Testis (tissue), 3 donors: ENCODE results near the gene SPSB1. TPM values are rescaled to one million over a fixed set of nuclear protein-coding genes. Genes with fewer than 3 reads are reported as not detected.

Source experiments
- DNase-seq: peaks from one replicate; pipeline ENCODE4 v3.0.0-alpha.2; 2019
- H3K27ac ChIP-seq, 2 donors: fragments of 200-600 bp; sonication (generic); one replicate each; pipeline ENCODE4 v1.5.1; 2019
- H3K27me3 ChIP-seq: fragments of 200-600 bp; sonication (generic); one replicate; pipeline ENCODE4 v1.5.1; 2019
- H3K36me3 ChIP-seq: fragments of 200-600 bp; sonication (generic); one replicate; pipeline ENCODE4 v1.5.1; 2017; ENCODE audit warnings: low read depth; ENCODE audit errors: missing control alignments
- H3K4me1 ChIP-seq: fragments of 200-600 bp; sonication (generic); one replicate; pipeline ENCODE4 v1.5.1; 2019
- H3K4me3 ChIP-seq, 2 donors: fragments of 200-600 bp; sonication (generic); one replicate each; pipeline ENCODE4 v1.5.1; 2017 to 2019
- H3K9me3 ChIP-seq: fragments of 200-600 bp; sonication (generic); one replicate; pipeline ENCODE4 v1.5.1; 2017
- POLR2A ChIP-seq: fragments of 450-650 bp; IDR thresholded peaks from one replicate; pipeline ENCODE4 v1.6.1; 2017; ENCODE audit warnings: antibody characterized with exemption, mild to moderate bottlenecking, moderate library complexity
- WGBS, 2 donors: methylation state at CpG; one replicate each; pipeline ENCODE4 v1.1.5; 2018; 5-methylcytosine and 5-hydroxymethylcytosine counted together
- intact Hi-C: fragments of 100-400 bp; cut with DNase I; formaldehyde crosslinking; loops from one replicate; pipeline ENCODE4 v1.15.1; 2023; ENCODE audit warnings: low total_unique reads
- polyA plus RNA-seq: library from polyadenylated mRNA; stranded (reverse); fragments of 350-450 nt; fragmentation: Illumina TruSeq; extraction: RNeasy Lipid Tissue Mini Kit (QIAGEN cat#74804); gene quantifications from one replicate; pipeline ENCODE4 v1.2.3, GENCODE V29; 2014; ENCODE audit warnings: low read depth, low replicate concordance; ENCODE audit not compliant: insufficient read depth
- total RNA-seq, 2 donors: library from RNA; depleted of rRNA; stranded (reverse); fragments of >200 nt; gene quantifications; one replicate each; pipeline ENCODE4 v1.2.3, GENCODE V29; 2016
- TF ChIP-seq, protein P1 (sequence below), 3 experiments: fragments of 450-650 bp in 2 of 3; fragments of 200-600 bp in 1 of 3; sonication (generic) in 1 of 3; IDR thresholded peaks; one replicate each; pipeline ENCODE4 v1.5.1; 2016 to 2019; ENCODE audit warnings: antibody characterized with exemption in 3 of 3, mild to moderate bottlenecking in 2 of 3, moderate library complexity in 1 of 3

SPSB1 gene
- total and polyA plus RNA-seq, 3 donors from 2014 or later, result 19.8 to 37.9 (median 30.0) TPM

- Histone ChIP-seq H3K4me3 (no peak overlapping the region), H3K9me3 (no peaks in the 10 kb centered on the region), H3K27ac (no peak overlapping the region), H3K4me1 (peaks cover 18% of the 10 kb centered on the region), H3K36me3 (no peaks in the 10 kb centered on the region), H3K27me3 (no peaks in the 10 kb centered on the region)
- intact Hi-C loops, result loop anchor here (10.0 kb wide), 1 partner anchor 63 kb away; no protein-coding TSS in a partner anchor
- no peak for DNase-seq
- TF ChIP-seq, protein P1, sequence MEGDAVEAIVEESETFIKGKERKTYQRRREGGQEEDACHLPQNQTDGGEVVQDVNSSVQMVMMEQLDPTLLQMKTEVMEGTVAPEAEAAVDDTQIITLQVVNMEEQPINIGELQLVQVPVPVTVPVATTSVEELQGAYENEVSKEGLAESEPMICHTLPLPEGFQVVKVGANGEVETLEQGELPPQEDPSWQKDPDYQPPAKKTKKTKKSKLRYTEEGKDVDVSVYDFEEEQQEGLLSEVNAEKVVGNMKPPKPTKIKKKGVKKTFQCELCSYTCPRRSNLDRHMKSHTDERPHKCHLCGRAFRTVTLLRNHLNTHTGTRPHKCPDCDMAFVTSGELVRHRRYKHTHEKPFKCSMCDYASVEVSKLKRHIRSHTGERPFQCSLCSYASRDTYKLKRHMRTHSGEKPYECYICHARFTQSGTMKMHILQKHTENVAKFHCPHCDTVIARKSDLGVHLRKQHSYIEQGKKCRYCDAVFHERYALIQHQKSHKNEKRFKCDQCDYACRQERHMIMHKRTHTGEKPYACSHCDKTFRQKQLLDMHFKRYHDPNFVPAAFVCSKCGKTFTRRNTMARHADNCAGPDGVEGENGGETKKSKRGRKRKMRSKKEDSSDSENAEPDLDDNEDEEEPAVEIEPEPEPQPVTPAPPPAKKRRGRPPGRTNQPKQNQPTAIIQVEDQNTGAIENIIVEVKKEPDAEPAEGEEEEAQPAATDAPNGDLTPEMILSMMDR (IDR thresholded peaks at IDR 0.05), result no peak
- TF ChIP-seq POLR2A, result no peak
- 46 to 57% methylated on average over 9 of the region's 9 CpGs for WGBS, 2 donors
Observed at GRCh38 chr1:9311479-9311878, 18.8 kb downstream of the SPSB1 start.

DNA sequence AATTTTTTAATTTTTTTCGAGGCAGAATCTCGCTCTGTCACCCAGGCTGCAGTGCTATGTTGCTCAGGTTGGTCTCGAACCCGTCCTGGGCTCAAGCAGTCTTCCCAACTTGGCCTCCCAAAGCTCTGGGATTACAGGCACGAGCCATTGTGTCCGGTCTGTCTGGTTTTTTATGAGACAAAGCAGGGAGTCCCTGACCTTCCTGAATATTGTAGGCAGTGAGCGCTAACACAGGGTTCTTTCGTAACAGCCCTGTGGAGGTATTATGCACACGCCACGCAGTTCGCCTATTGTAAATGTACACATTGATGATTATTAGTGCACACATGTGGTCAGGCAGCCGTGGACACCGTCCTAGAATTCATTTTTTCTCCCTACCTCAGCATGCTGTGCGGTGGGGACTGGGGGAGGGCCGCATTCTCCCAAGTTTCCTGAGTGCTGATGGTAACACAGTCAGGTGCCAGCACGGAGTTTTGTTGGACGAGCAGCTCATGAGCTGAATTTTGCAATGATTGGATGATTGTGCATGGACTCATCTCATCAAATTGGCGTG is 19.6 kb downstream of the SPSB1 start:
- no peaks in the 10 kb centered on the region for H3K9me3 ChIP-seq
- H3K27ac ChIP-seq, result no peak overlapping the region
- WGBS, 2 donors, result 89 to 90% methylated on average over 18 of the region's 18 CpGs
- H3K36me3 ChIP-seq, result no peaks in the 10 kb centered on the region
- no peaks in the 10 kb centered on the region for H3K27me3 ChIP-seq
- H3K4me1 ChIP-seq, result peaks cover 18% of the 10 kb centered on the region
- TF ChIP-seq POLR2A, result no peak
- TF ChIP-seq, protein P1 (IDR thresholded peaks at IDR 0.05), result no peak
- no peak overlapping the region for H3K4me3 ChIP-seq
- no peak for DNase-seq
- intact Hi-C loops, result loop anchor here (10.0 kb wide), 1 partner anchor 63 kb away; no protein-coding TSS in a partner anchor

DNA sequence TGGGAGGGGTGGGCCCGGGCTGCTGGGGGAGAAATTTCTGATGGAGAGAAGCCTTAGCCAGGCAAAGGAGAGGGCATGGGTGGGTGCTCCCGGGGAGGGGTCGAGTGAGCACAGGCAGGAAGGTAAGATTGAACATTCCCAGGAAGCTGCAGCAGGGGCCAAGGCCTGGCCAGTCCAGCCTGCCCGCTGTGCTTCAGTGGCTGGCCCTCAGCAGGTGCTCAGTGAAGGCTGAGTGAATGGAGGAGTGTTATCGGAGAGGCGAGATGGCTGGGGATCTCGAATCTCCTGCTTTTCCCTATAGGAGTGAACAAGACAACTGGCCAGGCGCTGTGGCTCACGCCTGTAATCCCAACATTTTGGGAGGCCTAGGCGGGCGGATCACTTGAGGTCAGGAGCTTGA is 20.9 kb downstream of the SPSB1 start:
- intact Hi-C loops, result loop anchor here (10.0 kb wide), 1 partner anchor 61 kb away; no protein-coding TSS in a partner anchor
- TF ChIP-seq POLR2A, result no peak
- TF ChIP-seq, protein P1 (IDR thresholded peaks at IDR 0.05), result no peak
- 76 to 85% methylated on average over 9 to 11 of the region's 11 CpGs for WGBS, 2 donors
- no peak for DNase-seq
- Histone ChIP-seq H3K9me3 (no peaks in the 10 kb centered on the region), H3K36me3 (no peaks in the 10 kb centered on the region), H3K4me3 (no peak overlapping the region), H3K4me1 (peaks cover 28% of the 10 kb centered on the region), H3K27me3 (no peaks in the 10 kb centered on the region), H3K27ac (no peak overlapping the region)

GRCh38 chr1:9314111-9314510 is 21.4 kb downstream of the SPSB1 start:
- no peak for DNase-seq
- Histone ChIP-seq H3K9me3 (no peaks in the 10 kb centered on the region), H3K36me3 (no peaks in the 10 kb centered on the region), H3K4me3 (no peak overlapping the region), H3K27ac (no peak overlapping the region), H3K4me1 (peaks cover 28% of the 10 kb centered on the region), H3K27me3 (no peaks in the 10 kb centered on the region)
- intact Hi-C loops, result loop anchor here (10.0 kb wide), 1 partner anchor 61 kb away; no protein-coding TSS in a partner anchor
- 79 to 84% methylated on average over 8 of the region's 8 CpGs for WGBS, 2 donors
- TF ChIP-seq POLR2A, result no peak
- TF ChIP-seq, protein P1 (IDR thresholded peaks at IDR 0.05), result no peak
